ENCODE measurements around the gene CCNA1. TPM values are rescaled to one million over a fixed set of nuclear protein-coding genes. Genes with fewer than 3 reads are reported as not detected.

Gene CCNA1
- total RNA-seq, 1 experiment from 2014 or later, result not detected

- no TSS peak for BruUV-seq (replicated peaks)
- no peaks in the 10 kb centered on the region; the same call in 1 of the 2 replicates for H3K4me1 ChIP-seq (ENCODE audit: control insufficient read depth, insufficient read depth, low read length)
- H3K36me3 ChIP-seq (ENCODE audit: control insufficient read depth, insufficient read depth, low read length), result no peaks in the 10 kb centered on the region
- ATAC-seq (no peak), DNase-seq (ENCODE audit: low read depth, low spot score) (no peak)
- H3K9me3 ChIP-seq (ENCODE audit: control insufficient read depth, insufficient read depth, low read depth, low read length), result no peaks in the 10 kb centered on the region
- no peak overlapping the region for H3K27ac ChIP-seq (ENCODE audit: low read length)
- TF ChIP-seq, protein P1, sequence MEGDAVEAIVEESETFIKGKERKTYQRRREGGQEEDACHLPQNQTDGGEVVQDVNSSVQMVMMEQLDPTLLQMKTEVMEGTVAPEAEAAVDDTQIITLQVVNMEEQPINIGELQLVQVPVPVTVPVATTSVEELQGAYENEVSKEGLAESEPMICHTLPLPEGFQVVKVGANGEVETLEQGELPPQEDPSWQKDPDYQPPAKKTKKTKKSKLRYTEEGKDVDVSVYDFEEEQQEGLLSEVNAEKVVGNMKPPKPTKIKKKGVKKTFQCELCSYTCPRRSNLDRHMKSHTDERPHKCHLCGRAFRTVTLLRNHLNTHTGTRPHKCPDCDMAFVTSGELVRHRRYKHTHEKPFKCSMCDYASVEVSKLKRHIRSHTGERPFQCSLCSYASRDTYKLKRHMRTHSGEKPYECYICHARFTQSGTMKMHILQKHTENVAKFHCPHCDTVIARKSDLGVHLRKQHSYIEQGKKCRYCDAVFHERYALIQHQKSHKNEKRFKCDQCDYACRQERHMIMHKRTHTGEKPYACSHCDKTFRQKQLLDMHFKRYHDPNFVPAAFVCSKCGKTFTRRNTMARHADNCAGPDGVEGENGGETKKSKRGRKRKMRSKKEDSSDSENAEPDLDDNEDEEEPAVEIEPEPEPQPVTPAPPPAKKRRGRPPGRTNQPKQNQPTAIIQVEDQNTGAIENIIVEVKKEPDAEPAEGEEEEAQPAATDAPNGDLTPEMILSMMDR (IDR thresholded peaks at IDR 0.05), result no peak
- no peak for TF ChIP-seq REST (IDR thresholded peaks at IDR 0.05; ENCODE audit: insufficient read depth in 1 of 2, low read depth in 2 of 2, low read length in 1 of 2)
- no peak for TF ChIP-seq SIN3A (IDR thresholded peaks at IDR 0.05; ENCODE audit: borderline replicate concordance, insufficient read depth, low read depth, low read length)
- TF ChIP-seq TCF7L2 (IDR thresholded peaks at IDR 0.05; ENCODE audit: low read depth, low read length), result no peak
- no peak for TF ChIP-seq POLR2AphosphoS5 (IDR thresholded peaks at IDR 0.05; ENCODE audit: low read depth, low read length)
- intact Hi-C loops (cut with micrococcal nuclease; ENCODE audit: unreplicated experiment), result no loop called here
- H3K4me3 ChIP-seq (ENCODE audit: low read depth in 2 of 2, low read length in 2 of 2), result no peak overlapping the region
- POLR2A ChIA-PET, result no interaction called here
- CTCF ChIA-PET, result no interaction called here
- H3K27me3 ChIP-seq (ENCODE audit: control insufficient read depth, insufficient read depth, low read length), result no peaks in the 10 kb centered on the region
- in situ Hi-C loops (cut with HindIII; ENCODE audit: low pct_unique_long_range_greater_than_20kb, low sequenced_read_pairs), result no loop called here
Observed at GRCh38 chr13:36414461-36414860, 17.8 kb upstream of the CCNA1 start.

- Histone ChIP-seq H3K36me3 (ENCODE audit: control insufficient read depth, insufficient read depth, low read length) (no peaks in the 10 kb centered on the region), H3K4me3 (ENCODE audit: low read depth in 2 of 2, low read length in 2 of 2) (no peak overlapping the region), H3K27me3 (ENCODE audit: control insufficient read depth, insufficient read depth, low read length) (no peaks in the 10 kb centered on the region), H3K9me3 (ENCODE audit: control insufficient read depth, insufficient read depth, low read depth, low read length) (no peaks in the 10 kb centered on the region), H3K4me1 (ENCODE audit: control insufficient read depth, insufficient read depth, low read length) (no peaks in the 10 kb centered on the region; the same call in 1 of the 2 replicates), H3K27ac (ENCODE audit: low read length) (no peak overlapping the region)
- POLR2A ChIA-PET, result no interaction called here
- ATAC-seq, result no peak
- CTCF ChIA-PET, result no interaction called here
- intact Hi-C loops (cut with micrococcal nuclease; ENCODE audit: unreplicated experiment), result no loop called here
- in situ Hi-C loops (cut with HindIII; ENCODE audit: low pct_unique_long_range_greater_than_20kb, low sequenced_read_pairs), result no loop called here
- TF ChIP-seq TCF7L2 (IDR thresholded peaks at IDR 0.05; ENCODE audit: low read depth, low read length) (no peak), SIN3A (IDR thresholded peaks at IDR 0.05; ENCODE audit: borderline replicate concordance, insufficient read depth, low read depth, low read length) (no peak), POLR2AphosphoS5 (IDR thresholded peaks at IDR 0.05; ENCODE audit: low read depth, low read length) (no peak), REST (IDR thresholded peaks at IDR 0.05; ENCODE audit: insufficient read depth in 1 of 2, low read depth in 2 of 2, low read length in 1 of 2) (no peak)
- TF ChIP-seq, protein P1 (IDR thresholded peaks at IDR 0.05), result no peak
- BruUV-seq (replicated peaks), result no TSS peak
- no peak for DNase-seq (ENCODE audit: low read depth, low spot score)
Observed at GRCh38 chr13:36417331-36417730, 15.0 kb upstream of the CCNA1 start.

Measured in Panc1 (cell line).